GM10248 (cell line): Measurements from ENCODE around the gene PRDM2.
A peak's percentile ranks its signal among the peaks of the same experiment; 100 is the strongest.

ENCODE experiments used
- CTCF ChIA-PET: fragments of 300-600 bp; sonication (Branson Sonifier 250); formaldehyde crosslinking; extraction: SDS; loops from one replicate; lab custom pipeline; 2021; ENCODE audit warnings: antibody characterized with exemption; lab: Yijun Ruan, JAX
- POLR2A ChIA-PET: fragments of 350-650 bp; sonication (Branson Sonifier 250); formaldehyde crosslinking; extraction: SDS; loops from one replicate; lab custom pipeline; 2020; ENCODE audit warnings: antibody characterized with exemption; lab: Yijun Ruan, JAX
- DNase-seq: peaks from one replicate; pipeline ENCODE4 v3.0.0; 2012; ENCODE audit errors: extremely low spot score
- TF ChIP-seq, protein P1 (sequence below): IDR thresholded peaks from 2 replicates; pipeline ENCODE4 v1.5.1; 2012; ENCODE audit warnings: mild to moderate bottlenecking, low read depth; ENCODE audit errors: extremely low read depth, missing control alignments, control extremely low read depth

PRDM2 gene

DNA sequence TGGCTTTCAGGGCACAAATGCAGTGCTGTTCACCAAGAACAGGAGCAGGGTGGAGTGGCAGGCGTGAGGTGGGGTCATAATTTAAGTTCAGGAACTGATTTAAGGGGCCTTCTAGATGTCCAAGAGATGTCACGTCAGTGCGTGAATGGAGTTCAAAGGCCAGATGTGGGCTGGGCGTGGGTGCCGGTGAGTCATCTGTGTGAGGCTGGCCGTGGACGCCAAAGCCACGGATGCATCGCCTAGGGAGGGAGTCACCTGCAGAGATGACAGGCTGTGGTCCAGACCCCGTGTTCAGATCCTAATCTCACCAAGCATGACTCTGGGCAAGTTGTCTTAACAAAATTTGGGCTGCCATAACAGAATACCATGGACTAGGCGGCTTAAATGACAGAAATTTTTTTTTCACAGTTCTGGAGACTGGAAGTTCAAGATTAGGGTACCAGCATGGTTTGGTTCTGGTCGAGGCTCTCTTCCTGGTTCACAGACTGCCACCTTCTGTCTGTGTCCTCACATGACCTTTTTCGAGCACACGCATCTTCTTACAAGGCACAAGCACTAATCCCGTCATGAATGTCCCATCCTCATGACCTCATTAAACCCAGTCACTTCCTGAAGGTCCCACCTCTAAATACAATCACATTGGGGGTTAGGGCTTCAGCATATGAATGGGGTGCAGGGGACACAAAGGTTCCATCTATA, 109.6 kb downstream of the PRDM2 start:
- POLR2A ChIA-PET: no interaction called here
- TF ChIP-seq, protein P1, sequence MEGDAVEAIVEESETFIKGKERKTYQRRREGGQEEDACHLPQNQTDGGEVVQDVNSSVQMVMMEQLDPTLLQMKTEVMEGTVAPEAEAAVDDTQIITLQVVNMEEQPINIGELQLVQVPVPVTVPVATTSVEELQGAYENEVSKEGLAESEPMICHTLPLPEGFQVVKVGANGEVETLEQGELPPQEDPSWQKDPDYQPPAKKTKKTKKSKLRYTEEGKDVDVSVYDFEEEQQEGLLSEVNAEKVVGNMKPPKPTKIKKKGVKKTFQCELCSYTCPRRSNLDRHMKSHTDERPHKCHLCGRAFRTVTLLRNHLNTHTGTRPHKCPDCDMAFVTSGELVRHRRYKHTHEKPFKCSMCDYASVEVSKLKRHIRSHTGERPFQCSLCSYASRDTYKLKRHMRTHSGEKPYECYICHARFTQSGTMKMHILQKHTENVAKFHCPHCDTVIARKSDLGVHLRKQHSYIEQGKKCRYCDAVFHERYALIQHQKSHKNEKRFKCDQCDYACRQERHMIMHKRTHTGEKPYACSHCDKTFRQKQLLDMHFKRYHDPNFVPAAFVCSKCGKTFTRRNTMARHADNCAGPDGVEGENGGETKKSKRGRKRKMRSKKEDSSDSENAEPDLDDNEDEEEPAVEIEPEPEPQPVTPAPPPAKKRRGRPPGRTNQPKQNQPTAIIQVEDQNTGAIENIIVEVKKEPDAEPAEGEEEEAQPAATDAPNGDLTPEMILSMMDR: no peak
- no peak for DNase-seq
- CTCF ChIA-PET: no interaction called here

DNA sequence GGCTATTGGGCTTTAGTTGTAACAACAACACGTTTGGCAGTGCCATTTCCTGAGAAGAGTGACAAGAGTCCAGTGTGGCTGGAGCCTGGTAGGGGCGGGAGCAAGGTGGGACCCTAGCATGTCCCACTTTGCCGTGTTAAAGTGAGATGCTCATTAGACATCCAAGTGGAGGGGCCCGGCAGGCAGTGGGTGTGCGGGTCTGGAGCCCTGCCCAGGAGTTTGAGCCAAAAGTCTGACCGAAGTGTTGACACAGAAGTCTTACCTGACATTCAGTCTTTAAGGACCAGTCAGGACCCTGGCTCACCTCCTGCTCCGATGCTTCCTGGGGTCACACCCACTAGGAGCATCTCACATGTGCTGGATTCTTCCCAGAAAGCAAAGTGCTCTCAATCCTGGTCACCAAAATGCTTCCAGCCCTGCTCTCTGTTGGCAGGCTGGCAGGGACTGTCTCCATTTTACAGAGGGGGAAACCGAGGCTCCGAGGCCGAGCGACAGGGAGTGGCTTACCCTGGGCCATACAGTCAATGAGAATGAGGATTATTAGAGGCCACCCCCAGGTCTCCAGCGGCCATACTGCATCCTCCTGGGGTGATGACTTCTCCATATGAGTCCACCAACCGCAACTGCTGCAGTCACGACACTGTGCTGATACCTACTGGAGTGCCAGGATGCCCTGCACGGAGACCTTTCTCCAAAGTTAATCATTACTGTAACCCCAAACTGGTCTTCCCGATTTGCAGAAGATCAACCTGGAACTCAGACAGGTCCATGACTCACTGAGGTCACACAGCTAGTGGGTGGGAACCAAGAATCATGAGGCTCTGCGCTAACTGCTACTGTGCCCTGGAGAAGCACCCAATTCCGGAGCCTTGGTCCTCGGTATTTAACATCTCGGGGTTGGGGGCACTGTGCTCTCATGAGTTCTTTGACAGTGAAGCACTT, 112.7 kb downstream of the PRDM2 start:
- CTCF ChIA-PET: interaction anchor here (0.9 to 1.9 kb wide), 7 partner anchors 10 to 148 kb away, joined by 3 to 17 read pairs (median 3); no protein-coding TSS in a partner anchor
- TF ChIP-seq, protein P1: no peak

DNA sequence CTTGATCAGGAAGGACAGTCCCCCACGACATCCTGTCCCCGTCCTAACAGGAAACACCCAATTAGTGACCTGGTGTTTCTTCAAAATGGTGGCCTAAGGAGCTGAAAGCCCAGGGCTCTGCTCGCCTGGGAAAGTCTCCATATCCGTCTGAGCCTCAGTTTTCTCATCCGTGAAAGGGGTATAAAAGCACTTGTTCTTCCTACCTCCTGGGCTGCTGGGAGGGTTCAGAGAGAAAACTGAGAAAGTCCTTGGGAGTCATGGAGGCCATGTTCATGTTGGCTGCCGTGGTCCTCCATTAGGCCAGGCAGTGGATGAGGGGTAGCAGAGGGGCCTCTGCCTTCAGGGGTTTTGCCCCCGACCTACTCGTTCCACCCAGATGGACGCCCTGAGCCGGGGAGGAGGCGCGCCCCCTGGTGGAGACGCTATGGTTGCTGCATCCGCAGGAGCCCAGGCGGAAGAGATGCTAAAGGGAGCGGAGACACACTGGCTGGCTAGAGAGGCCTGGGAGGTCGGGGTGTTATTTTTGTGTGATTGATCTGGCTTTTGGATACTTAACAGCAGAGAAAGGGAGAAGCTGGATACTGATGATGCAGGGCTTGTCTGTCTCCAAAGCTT, 113.5 kb downstream of the PRDM2 start:
- CTCF ChIA-PET: interaction anchor here (0.6 to 2.2 kb wide), 15 partner anchors 9 to 153 kb away, joined by 3 to 17 read pairs (median 4); no protein-coding TSS in a partner anchor
- POLR2A ChIA-PET: no interaction called here
- TF ChIP-seq, protein P1: peak; percentile 74
- peak; percentile 79 for DNase-seq

More for the DNA sequence above, 112.7 kb downstream of the PRDM2 start:
- no peak for DNase-seq
- POLR2A ChIA-PET: no interaction called here

DNA sequence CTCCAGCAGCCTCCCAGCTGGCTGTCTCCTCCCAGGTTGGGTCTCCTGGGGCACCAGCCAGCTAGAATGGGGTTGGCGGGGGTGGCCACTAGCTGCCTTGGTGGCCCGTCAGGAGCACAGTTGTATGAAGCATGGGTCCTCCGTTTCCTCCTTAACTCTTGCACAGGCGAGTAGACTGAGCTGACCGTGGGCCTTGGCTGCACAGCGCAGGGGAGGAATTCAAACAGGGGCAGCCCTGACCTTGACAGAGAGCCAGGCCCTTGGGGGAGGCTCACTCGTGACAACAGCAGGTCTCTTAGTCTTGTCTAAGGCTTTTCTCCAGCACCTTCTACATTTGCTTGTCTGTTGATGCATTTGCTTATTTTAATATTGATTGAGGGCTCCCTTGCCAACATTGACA, 114.1 kb downstream of the PRDM2 start:
- TF ChIP-seq, protein P1: no peak
- POLR2A ChIA-PET: no interaction called here
- CTCF ChIA-PET: interaction anchor here (0.6 to 2.2 kb wide), 14 partner anchors 9 to 153 kb away, joined by 3 to 17 read pairs (median 4); no protein-coding TSS in a partner anchor
- no peak for DNase-seq

DNA sequence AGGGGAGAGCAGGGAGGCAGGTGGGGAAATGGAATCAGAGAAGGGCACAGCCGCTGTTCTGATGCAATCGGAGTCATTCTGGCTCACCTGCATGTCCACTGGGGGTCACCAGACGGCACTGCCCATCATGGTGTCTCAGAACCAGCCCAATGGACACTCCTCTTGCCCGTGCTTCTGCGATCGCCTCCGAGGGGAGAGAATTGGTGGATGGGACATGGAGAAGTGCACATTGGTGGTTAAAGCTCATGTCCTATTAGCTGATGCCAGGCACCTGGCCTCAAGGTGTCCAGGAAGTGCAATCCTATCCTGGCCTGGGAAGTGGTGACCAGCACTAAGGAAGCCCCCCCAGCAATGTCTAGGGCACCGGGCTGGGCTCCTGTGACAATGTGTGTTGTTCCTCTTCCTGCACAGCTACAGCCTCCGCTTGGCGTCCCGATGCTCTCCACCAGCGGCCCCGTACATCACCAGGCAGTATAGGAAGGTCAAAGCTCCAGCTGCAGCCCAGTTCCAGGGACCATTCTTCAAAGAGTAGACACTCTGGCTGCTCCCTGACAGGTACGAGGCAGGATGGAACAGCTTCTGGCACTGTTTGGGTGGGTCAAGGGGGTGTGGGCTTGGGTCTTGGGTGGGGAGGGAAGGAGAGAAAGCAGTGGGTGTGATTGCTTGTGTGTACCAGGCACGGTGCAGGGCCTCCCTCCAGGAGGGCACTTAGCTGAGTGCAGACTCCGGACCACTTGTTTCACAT, 116.2 kb downstream of the PRDM2 start:
- no peak for DNase-seq
- CTCF ChIA-PET: interaction anchor here (1.0 to 2.1 kb wide), 4 partner anchors 11 to 153 kb away, joined by 3 to 6 read pairs (median 4); no protein-coding TSS in a partner anchor
- POLR2A ChIA-PET: no interaction called here
- TF ChIP-seq, protein P1: no peak
